Endometrial microvascular endothelial cells (primary cell): Measurements from ENCODE around the gene SLC22A16. TPM values are rescaled to one million over a fixed set of nuclear protein-coding genes. Genes with fewer than 3 reads are reported as not detected.
"Not testable (repeated sequence)": the region's sequence is repeated elsewhere in the genome, so short reads cannot be mapped to it uniquely, and the experiment has no call there.

Experiments
- in situ Hi-C: cut with HindIII; loops from 2 replicates; pipeline ENCODE4 v1.10.0; 2017; ENCODE audit warnings: low sequenced_read_pairs, low pct_unique_long_range_greater_than_20kb; ENCODE audit errors: inconsistent ontology term
- total RNA-seq: library from RNA; depleted of rRNA; stranded (reverse); fragments of >200 nt; gene quantifications from one replicate; pipeline ENCODE4 v1.2.3, GENCODE V29; 2015; ENCODE audit errors: inconsistent ontology term

SLC22A16 gene
- total RNA-seq, 1 donor from 2014 or later, result 2.4 TPM

DNA sequence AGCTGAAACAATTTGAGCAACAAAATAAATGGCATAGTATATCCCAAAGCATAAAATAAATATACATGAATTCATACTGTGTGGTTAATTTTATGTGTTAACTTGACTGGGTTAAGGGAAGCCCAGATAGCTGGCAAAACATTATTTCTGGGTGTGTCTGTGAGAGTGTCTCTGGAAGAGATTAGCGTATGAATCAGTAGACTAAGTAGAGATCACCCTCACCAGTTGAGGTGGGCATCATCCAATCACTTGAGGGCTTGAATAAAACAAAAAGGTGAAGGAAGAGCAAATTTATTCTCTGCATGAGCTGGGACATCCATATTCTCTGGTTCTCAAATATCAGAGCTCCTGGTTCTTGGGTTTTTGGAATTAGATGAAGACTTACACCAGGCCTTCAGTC is 17.9 kb downstream of the SLC22A16 start:
- in situ Hi-C loops, result no loop called here

DNA sequence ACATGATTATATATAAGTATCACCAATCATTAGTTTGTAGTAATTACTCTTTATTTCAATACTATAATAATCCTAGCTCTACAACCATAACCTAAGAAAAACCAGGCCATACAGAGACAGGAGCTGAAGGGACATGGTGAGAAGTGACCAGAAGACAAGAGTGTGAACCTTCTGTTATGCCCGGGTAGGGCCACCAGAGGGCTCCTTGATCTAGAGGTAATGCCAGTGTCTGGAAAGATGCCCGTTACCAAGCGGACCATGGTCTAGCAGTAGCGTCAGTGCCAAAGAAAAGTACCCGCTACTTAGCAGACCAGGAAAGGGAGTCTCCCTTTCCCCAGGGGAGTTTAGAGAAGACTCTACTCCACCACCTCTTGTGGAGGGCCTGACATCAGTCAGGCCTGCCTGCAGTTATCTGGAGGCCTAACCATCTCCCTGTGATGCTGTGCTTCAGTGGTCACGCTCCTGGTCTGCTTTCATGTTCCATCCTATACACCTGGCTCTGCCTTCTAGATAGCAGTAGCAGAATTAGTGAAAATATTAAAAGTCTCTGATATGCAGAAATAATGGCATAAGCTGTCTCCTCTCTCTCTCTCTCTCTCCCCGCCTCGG is 18.7 kb downstream of the SLC22A16 start:
- in situ Hi-C loops, result not testable (repeated sequence)

DNA sequence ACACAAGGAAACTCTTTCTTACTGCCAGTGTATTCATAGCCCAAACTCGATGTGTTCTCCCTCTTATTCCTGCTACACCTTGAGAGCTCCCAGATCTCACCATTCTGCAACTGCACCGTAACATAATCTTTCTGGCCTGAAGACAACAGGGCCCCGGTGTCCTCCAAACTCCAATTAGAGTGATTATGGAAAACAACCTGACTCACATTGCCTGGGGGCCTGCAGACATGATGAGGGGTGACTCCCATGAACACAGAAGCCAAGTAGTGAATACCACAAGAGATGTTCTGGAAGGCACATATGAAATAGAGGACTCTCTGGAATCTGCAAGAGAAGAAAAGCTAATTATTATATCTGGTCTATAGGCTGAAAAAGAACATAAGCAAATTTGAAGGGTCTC is 19.7 kb downstream of the SLC22A16 start:
- in situ Hi-C loops, result no loop called here

DNA sequence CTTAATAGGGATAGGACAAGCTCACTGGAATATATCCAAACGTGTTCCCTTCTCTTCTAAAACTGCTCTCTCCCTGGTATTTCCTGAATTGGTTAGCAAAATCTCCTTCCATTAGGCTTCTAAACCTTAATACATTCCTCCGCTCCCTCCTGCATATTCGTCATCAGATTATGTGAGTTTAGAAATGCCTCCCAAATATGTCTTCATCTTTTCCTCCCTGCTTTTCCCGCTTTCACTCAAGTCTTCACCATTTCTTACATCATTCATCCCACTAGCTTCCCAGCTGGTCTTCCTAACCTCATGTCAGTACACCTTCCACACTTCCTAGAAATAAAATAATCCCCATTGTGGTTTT is 26.9 kb downstream of the SLC22A16 start:
- in situ Hi-C loops, result no loop called here

DNA sequence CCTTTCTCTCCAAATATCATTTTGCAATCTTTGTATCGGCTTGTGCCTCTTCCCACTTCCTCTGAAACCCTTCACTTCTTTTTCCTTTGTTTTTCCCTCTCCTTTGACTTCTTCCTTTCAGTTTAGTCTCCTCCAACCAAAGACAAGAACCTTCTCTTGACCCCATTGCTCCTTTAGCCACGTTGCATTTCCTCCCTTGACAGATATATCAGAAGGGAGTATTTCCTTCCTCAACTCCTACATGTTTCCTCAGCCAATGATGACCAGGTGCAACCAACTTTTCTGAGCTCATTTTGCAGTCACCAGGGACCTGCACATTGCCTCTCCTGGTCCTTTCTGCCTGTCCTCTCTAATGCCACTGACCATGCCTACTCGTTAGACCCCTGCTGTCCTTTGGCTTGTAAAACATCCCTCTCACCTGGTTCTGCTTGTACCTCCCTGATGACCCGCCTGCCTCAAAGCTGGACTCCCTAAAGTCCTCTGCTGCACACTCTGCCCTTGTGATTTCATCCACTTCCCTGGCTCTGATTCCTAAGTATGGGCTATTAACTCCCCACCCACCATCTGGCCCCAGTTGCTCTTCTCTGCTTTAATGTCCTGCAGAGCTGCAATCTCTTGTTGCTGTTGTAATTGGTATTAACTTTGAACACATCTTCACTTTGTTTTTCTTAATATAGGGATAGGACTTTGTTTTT is 27.4 kb downstream of the SLC22A16 start:
- in situ Hi-C loops, result no loop called here

DNA sequence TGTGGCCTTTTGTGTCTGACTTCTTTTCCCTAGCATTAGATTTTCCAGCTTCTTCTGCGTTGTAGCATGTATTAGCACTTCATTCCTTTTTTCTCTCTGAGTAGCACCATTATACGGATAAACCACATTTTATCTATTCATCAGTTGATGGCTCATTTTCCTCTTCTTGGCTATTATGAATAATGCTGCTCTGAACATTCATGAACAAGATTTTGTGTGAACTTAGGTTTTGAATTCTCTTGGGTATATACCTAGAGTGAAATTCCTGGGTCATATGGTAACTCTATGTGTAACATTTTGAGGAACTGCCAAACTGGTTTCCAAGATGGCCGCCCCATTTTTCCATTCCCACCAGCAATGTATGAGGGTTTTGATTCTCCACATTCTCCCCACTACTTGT is 28.7 kb downstream of the SLC22A16 start:
- in situ Hi-C loops, result no loop called here

DNA sequence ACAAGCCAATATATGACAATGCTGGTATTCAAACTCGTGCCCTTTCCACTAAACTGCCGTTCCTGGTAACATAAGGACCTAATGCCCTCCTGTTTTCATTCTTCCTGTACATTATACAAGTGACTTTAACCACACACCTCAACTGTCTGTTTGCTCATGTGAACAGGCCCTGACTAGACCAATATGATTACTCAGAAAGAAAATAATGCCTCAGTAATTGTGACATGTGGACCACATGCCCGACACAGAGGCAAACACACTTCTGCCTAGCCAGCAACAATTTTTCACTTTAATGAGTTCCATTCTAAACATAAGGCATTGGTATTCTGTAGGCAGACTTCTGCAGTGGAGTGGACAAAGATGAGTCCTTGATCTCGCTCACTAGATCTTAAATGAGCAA is 30.0 kb downstream of the SLC22A16 start:
- in situ Hi-C loops, result no loop called here

DNA sequence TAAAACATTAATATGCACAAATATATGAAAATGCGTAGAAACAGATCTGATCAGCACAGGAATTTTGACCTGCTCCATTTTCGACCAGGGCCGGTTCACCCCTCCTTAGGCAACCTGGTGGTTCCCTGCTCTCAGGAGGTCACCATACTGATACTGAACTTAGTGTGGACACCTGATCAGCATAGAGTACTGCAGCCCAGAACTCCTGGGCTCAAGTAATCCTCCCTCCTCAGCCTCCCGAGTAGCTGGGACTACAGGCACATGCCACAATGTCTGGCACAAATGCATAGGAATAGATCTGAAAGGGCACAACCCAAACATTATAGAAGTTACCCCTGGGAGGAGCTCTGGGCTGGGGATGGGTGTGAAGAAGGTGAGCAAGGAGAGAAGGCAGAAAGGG is 36.4 kb downstream of the SLC22A16 start:
- in situ Hi-C loops, result no loop called here

DNA sequence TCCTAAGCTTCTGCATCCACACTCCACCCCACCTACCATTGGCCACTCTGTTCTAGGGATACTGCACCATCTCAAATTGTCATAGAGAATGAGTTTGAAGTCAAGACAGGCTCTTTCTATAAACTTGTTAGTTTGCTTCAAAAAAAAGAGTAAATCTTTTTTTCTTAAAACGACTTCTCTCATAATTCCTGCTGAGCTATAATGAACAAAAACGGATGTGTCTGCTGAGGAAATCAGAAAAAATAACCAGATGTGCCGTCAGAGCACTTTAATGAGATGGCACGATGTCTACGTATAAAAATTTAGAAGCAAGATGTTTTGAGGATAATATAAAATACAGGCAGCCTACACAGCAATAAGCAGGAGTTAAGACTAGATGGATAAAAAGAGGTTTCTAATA is 37.1 kb downstream of the SLC22A16 start:
- in situ Hi-C loops, result no loop called here

DNA sequence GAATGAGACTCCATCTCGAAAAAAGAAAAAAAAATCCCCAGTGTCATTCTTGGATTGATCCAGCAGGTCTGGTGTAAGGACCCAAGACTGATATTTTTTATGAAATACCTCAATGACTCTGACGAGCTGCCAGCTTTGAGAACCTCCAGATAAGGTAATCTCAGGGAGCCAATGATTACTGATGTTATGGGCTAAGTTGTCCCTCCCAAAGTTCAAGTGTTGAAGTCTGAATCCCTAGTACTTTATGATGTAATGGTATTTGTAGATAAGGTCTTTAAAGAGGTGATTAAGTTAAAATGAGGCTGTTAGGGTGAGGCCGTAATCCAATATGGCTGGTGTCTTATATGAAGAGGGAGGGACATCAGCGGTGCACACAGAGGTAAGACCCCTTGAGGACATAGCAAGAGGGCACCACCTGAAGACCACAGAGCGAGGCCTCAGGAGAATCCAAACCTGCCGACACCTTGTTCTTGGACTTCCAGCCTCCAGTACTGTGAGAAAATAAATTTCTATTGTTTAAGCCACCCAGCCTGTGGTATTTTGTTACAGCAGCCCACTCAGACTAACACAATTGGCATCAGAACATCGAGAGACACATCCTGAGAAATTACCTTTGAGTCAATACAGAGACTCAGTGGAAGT is 41.3 kb downstream of the SLC22A16 start:
- in situ Hi-C loops, result no loop called here

DNA sequence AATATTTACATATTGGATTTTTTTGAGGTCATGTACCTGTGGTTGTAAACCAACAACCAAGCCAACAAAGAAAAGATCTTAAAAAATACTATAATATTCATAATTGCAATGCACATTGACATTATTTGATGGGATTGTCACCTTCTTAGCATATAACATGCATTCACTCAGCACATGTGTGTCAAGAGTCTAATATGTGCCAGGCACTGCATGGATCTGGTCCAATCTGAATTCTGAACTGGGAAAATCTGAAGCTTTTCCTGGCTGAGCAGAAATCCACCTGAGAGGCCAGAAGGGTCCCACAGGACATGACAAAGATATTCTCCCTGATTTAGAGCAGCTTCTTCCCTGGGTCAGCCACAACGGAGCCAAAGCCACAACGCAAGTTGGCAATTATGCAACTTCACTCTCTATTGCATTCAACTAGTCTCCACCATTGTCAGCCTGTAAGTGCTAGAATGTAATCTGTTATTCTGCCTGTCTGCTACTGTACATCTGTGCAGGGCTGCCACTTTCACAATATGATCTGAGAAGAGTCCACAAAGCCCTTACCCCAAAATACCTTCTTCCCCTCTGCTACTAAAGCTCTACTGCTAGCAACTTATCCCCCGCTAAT is 44.0 kb downstream of the SLC22A16 start:
- in situ Hi-C loops, result no loop called here

DNA sequence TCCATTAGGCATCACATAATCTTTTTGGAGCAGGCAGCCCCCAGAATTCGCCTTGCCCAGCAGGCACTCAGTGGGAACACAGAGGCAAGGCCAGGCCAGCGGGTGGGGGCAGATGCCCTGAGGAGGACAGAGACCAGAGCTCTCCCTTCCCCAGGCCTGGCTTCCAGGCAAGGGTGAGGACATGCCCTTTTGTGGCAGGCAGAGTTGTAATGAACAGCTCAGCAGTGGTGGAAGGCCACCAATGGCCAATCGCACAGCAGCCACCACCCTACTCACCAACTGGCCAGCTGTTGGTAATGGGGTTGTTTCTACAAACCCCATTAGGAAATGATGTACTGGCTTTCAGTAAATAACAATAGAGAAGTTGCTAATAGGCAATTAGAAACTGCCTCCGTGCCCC is 45.7 kb downstream of the SLC22A16 start:
- in situ Hi-C loops, result no loop called here

DNA sequence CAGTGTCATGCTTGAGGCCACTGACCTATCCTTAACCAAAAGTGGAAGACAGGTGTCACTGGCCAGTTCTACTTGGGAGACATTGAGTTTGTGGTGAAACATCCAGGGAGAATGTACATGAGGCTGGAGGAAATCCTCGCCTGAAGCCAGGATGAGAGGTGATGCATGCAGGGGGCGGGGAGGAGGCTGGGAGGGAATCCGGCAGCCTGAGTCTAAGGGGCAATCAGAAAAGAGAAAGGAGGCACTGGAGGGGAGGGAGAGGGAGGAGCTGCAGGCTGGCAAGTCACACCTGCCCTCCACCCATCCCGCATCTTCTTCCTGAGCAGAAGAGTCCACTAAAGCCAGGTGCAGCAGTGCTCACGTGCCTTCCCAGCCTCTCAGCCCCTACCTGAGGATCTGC is 46.2 kb downstream of the SLC22A16 start:
- in situ Hi-C loops, result no loop called here

DNA sequence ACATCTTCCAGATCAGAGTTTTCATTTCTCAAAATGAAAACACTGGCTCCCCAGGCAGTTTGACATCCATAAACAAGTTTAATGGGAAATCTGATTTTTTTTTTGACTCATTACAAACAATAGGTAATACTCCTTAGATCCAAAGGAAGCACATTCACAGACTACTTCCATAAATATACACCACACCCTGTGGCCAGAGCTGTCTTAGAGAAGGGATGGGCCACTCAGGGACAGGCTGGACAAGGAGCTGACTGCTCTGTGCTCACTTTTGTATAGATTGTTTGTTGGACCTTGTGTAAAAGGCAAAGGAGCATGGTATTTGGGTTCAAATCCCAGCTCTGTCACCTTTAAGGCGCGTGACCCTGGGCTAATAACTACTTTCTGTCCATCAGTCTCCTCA is 48.3 kb downstream of the SLC22A16 start:
- in situ Hi-C loops, result no loop called here

DNA sequence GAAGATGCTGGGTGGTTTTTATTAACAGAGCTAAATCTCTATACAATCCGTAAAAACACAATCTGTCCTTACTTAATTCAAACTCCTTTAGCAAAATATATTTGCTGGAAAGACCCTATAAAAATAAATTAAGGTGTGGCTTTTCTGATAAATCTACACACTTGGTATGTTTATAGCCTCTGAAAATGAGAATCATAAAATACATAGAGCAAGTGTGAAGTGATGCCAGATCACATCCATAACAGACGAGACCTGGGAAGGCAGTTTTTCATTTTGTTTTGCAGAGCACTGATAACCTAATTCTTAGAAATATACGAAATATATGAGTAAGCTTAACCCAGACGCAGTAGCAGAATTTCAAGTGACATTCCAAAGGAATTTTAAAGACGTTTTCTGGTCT is 50.6 kb downstream of the SLC22A16 start:
- in situ Hi-C loops, result no loop called here

DNA sequence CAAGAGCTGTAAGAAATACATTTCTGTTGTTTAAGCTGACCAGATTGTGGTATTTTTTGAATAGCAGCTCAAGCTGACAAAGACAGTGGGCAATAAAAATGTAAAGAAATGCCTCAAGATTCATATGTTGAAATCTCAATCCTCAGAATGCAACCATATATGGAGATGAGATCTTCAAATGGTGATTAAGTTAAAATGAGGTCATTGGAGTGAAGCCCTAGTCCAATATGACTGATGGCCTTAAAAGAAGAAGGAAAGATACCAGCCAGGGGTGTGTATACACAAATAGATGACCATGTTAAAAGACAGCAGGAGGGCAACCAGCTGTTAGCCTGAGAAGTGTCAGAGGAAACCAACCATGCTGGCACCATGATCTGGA is 54.0 kb downstream of the SLC22A16 start:
- in situ Hi-C loops, result no loop called here

DNA sequence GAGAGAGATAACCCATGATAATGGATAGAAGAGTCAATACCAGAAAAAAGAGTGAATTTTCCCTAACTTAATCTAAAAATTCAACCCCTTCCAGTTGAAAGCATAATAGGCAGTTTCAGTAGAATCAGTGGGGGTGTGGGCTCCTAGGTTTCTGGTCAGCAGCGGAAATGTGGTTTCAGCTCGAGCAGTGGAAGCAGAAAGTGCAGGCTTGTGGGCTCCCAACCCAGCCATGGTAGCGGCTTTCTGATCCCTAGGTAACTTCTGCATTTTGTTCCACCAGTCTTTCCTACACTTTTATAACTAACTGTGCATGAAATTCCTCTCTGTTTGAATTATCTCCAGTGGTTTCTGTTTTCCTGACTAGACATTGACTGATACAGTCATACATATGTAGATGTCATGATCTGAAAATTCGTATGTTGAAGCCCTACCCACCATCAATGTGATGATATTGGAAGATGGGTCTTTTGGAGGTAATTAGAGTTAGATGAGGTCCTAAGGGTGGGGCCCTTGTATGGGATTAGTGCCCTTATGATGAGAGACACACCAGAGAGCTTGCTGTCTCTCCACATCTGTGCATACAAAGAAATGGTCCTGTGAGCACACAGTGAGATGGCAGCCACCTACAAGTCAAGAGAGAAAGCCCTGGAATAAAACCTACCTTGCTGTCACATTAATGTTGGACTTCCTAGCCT is 54.5 kb downstream of the SLC22A16 start:
- in situ Hi-C loops, result no loop called here

DNA sequence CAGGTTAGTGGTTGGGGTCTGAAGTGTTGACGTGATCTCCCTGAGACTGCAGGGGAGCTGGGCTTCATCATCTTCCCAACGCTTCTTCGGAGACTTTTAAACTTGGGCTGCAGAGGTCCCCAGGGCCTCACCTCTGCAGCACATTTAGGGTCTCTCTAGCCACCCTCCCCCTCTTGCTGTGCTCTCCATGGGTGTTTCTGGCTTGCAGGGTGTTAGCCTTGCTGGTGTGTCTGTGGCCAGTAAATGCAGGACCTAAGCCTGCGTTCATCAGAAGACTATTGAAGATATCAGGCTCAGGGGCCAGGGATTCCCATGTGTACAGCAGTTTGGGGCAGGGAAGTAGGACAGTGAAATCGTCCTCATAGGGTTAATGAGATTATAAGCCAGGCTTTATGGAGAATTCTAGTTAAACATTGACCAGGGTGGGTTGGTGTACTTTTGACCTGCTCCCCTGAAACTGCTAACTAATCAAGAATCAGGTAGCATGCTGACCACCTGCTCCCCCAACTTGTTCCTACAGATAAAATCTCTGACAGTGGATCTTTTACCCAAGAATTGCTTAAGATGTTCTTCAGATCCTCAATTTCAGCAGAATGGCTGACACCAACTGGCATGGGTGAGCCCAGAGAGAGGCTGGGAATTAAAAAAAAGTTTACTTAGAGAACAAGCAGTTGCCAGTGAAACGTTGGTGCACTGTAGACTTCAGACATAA is 57.2 kb downstream of the SLC22A16 start:
- in situ Hi-C loops, result no loop called here

DNA sequence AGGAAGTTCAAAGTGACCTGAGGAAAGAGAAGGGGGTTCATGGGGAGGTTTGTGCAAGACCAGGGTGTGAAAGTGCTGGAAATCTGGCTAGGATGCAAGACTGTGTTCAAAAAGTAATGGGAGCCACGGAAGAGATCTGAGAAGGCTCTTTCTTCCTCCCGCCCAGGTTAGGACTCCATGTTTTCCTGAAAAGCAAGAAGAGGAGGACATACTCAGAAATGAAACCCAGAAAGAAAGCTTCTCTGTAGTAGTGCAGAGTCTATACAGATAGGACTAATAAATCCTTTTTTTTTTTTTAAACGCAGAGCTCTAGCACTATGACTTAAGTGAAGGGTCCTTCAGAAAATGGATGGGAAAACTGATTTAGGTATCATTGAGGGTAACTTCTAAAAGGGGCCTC is 57.8 kb downstream of the SLC22A16 start:
- in situ Hi-C loops, result no loop called here
